Neuron (in vitro differentiated cells): ENCODE results near the gene NOLC1.

Experiments used
- H2AFZ ChIP-seq: one replicate; pipeline ENCODE4 v1.6.1; 2013; ENCODE audit warnings: low read depth, mild to moderate bottlenecking, inconsistent platforms, low read length, moderate library complexity
- H3K27me3 ChIP-seq: one replicate; pipeline ENCODE4 v1.6.1; 2013; ENCODE audit warnings: low read length; ENCODE audit not compliant: insufficient read depth
- H3K36me3 ChIP-seq: one replicate; pipeline ENCODE4 v1.6.1; 2013; ENCODE audit warnings: low read length; ENCODE audit not compliant: insufficient read depth
- H3K4me1 ChIP-seq: one replicate; pipeline ENCODE4 v1.6.1; 2013; ENCODE audit warnings: low read length; ENCODE audit not compliant: insufficient read depth
- H3K4me3 ChIP-seq: 2 replicates; pipeline ENCODE4 v1.5.1; 2013; ENCODE audit warnings: mild to moderate bottlenecking, low read length, moderate library complexity
- H3K9me3 ChIP-seq: one replicate; pipeline ENCODE4 v1.6.1; 2013; ENCODE audit warnings: low read length

Gene NOLC1

GRCh38 chr10:102151774-102152544 is at the start of gene NOLC1:
NOLC1 (plus strand) TSS chr10:102152389; CDS start chr10:102152411, 22 bp downstream.
- H3K36me3 ChIP-seq: peaks cover 43% of the 10 kb centered on the region
- no peaks in the 10 kb centered on the region for H3K9me3 ChIP-seq
- peak within 1 kb of the TSS; percentile 92 for H3K4me3 ChIP-seq
- no peaks in the 10 kb centered on the region for H3K27me3 ChIP-seq
- peak within 1 kb of the TSS; percentile 38 for H2AFZ ChIP-seq
- peaks cover 14% of the 10 kb centered on the region for H3K4me1 ChIP-seq

GRCh38 chr10:102102421-102102820 is 49.8 kb upstream of the NOLC1 start:
- Histone ChIP-seq H3K9me3 (no peaks in the 10 kb centered on the region), H3K4me3 (no peak overlapping the region), H3K27me3 (no peaks in the 10 kb centered on the region), H2AFZ (no peak overlapping the region), H3K36me3 (peaks cover 24% of the 10 kb centered on the region), H3K4me1 (no peaks in the 10 kb centered on the region)

- Histone ChIP-seq H3K27me3 (no peaks in the 10 kb centered on the region), H2AFZ (no peak overlapping the region), H3K4me1 (no peaks in the 10 kb centered on the region), H3K36me3 (peaks cover 64% of the 10 kb centered on the region), H3K9me3 (no peaks in the 10 kb centered on the region), H3K4me3 (no peak overlapping the region)
These were observed 45.2 kb upstream of the NOLC1 start for GRCh38 chr10:102106998-102107397.

GRCh38 chr10:102109166-102110116 is 42.7 kb upstream of the NOLC1 start:
- H3K4me3 ChIP-seq: no peak overlapping the region
- no peak overlapping the region for H2AFZ ChIP-seq
- H3K4me1 ChIP-seq: peaks cover 18% of the 10 kb centered on the region
- no peaks in the 10 kb centered on the region for H3K27me3 ChIP-seq
- no peaks in the 10 kb centered on the region for H3K9me3 ChIP-seq
- H3K36me3 ChIP-seq: peaks cover 69% of the 10 kb centered on the region

- H3K36me3 ChIP-seq: peaks cover 60% of the 10 kb centered on the region
- no peaks in the 10 kb centered on the region for H3K27me3 ChIP-seq
- H3K9me3 ChIP-seq: no peaks in the 10 kb centered on the region
- H3K4me1 ChIP-seq: peaks cover 30% of the 10 kb centered on the region
- H3K4me3 ChIP-seq: no peak overlapping the region
- H2AFZ ChIP-seq: no peak overlapping the region
These were observed 40.9 kb upstream of the NOLC1 start for GRCh38 chr10:102111276-102111675.

- Histone ChIP-seq H3K4me1 (peaks cover 40% of the 10 kb centered on the region), H3K4me3 (peak overlapping the region; percentile 61), H3K36me3 (peaks cover 50% of the 10 kb centered on the region), H3K9me3 (no peaks in the 10 kb centered on the region), H2AFZ (no peak overlapping the region), H3K27me3 (no peaks in the 10 kb centered on the region)
These were observed 39.9 kb upstream of the NOLC1 start for GRCh38 chr10:102112210-102112817.

- H3K4me3 ChIP-seq: peak overlapping the region; percentile 61
- H3K36me3 ChIP-seq: peaks cover 40% of the 10 kb centered on the region
- no peaks in the 10 kb centered on the region for H3K9me3 ChIP-seq
- no peak overlapping the region for H2AFZ ChIP-seq
- H3K4me1 ChIP-seq: peaks cover 51% of the 10 kb centered on the region
- H3K27me3 ChIP-seq: no peaks in the 10 kb centered on the region
These were observed 38.8 kb upstream of the NOLC1 start for GRCh38 chr10:102113261-102113955.

- peak overlapping the region; percentile 61 for H3K4me3 ChIP-seq
- no peaks in the 10 kb centered on the region for H3K9me3 ChIP-seq
- H3K36me3 ChIP-seq: peaks cover 32% of the 10 kb centered on the region
- H3K27me3 ChIP-seq: no peaks in the 10 kb centered on the region
- peaks cover 59% of the 10 kb centered on the region for H3K4me1 ChIP-seq
- no peak overlapping the region for H2AFZ ChIP-seq
These were observed 38.0 kb upstream of the NOLC1 start for GRCh38 chr10:102113956-102114857.

GRCh38 chr10:102114861-102115618 is 37.1 kb upstream of the NOLC1 start:
- Histone ChIP-seq H3K4me3 (peak overlapping the region; percentile 61), H3K9me3 (no peaks in the 10 kb centered on the region), H3K36me3 (peaks cover 24% of the 10 kb centered on the region), H3K4me1 (peaks cover 63% of the 10 kb centered on the region), H2AFZ (no peak overlapping the region), H3K27me3 (no peaks in the 10 kb centered on the region)

GRCh38 chr10:102115775-102116174 is 36.4 kb upstream of the NOLC1 start:
- Histone ChIP-seq H3K4me3 (peak overlapping the region; percentile 61), H3K9me3 (no peaks in the 10 kb centered on the region), H3K27me3 (no peaks in the 10 kb centered on the region), H3K4me1 (peaks cover 63% of the 10 kb centered on the region), H2AFZ (no peak overlapping the region), H3K36me3 (peaks cover 17% of the 10 kb centered on the region)

- Histone ChIP-seq H3K4me1 (peaks cover 69% of the 10 kb centered on the region), H3K9me3 (no peaks in the 10 kb centered on the region), H3K27me3 (no peaks in the 10 kb centered on the region), H2AFZ (no peak overlapping the region), H3K4me3 (peak overlapping the region; percentile 61), H3K36me3 (peaks cover 8% of the 10 kb centered on the region)
These were observed 35.5 kb upstream of the NOLC1 start for GRCh38 chr10:102116656-102117055.
